Measurements from ENCODE around the gene PNLIPRP2. TPM values are rescaled to one million over a fixed set of nuclear protein-coding genes. Genes with fewer than 3 reads are reported as not detected.

PNLIPRP2 gene
- total RNA-seq, 1 donor from 2014 or later, result not detected

GRCh38 chr10:116608686-116609594 lies 11.8 kb upstream of the PNLIPRP2 start:
- DNase-seq (ENCODE audit: low spot score, unreplicated experiment), result no peak
- Mint-ChIP-seq H3K9me3 (ENCODE audit: low read depth) (no peaks in the 10 kb centered on the region), H3K4me1 (ENCODE audit: low read depth) (peaks cover 2% of the 10 kb centered on the region), H3K4me3 (ENCODE audit: low read depth) (peak overlapping the region; percentile 74), H3K27ac (no peak overlapping the region), H3K36me3 (ENCODE audit: insufficient read depth) (no peaks in the 10 kb centered on the region), H3K27me3 (peaks cover 28% of the 10 kb centered on the region)
- TF ChIP-seq CTCF (IDR thresholded peaks at IDR 0.05; ENCODE audit: unreplicated experiment), result no peak

- Mint-ChIP-seq H3K27ac (no peak overlapping the region), H3K36me3 (ENCODE audit: insufficient read depth) (no peaks in the 10 kb centered on the region), H3K4me3 (ENCODE audit: low read depth) (no peak overlapping the region), H3K27me3 (peaks cover 26% of the 10 kb centered on the region), H3K4me1 (ENCODE audit: low read depth) (peaks cover 2% of the 10 kb centered on the region), H3K9me3 (ENCODE audit: low read depth) (no peaks in the 10 kb centered on the region)
- DNase-seq (ENCODE audit: low spot score, unreplicated experiment), result no peak
- no peak for TF ChIP-seq CTCF (IDR thresholded peaks at IDR 0.05; ENCODE audit: unreplicated experiment)
Measured at GRCh38 chr10:116610443-116611152, 10.2 kb upstream of the PNLIPRP2 start.

- H3K27me3 Mint-ChIP-seq, result peaks cover 23% of the 10 kb centered on the region
- DNase-seq (ENCODE audit: low spot score, unreplicated experiment), result no peak
- no peak overlapping the region for H3K27ac Mint-ChIP-seq
Measured at GRCh38 chr10:116611153-116611545, 9.6 kb upstream of the PNLIPRP2 start.

GRCh38 chr10:116612107-116612769 lies 8.5 kb upstream of the PNLIPRP2 start:
- no peak for TF ChIP-seq CTCF (IDR thresholded peaks at IDR 0.05; ENCODE audit: unreplicated experiment)
- H3K9me3 Mint-ChIP-seq (ENCODE audit: low read depth), result no peaks in the 10 kb centered on the region
- peaks cover 20% of the 10 kb centered on the region for H3K27me3 Mint-ChIP-seq
- DNase-seq (ENCODE audit: low spot score, unreplicated experiment), result no peak
- H3K36me3 Mint-ChIP-seq (ENCODE audit: insufficient read depth), result no peaks in the 10 kb centered on the region
- no peak overlapping the region for H3K27ac Mint-ChIP-seq
- no peak overlapping the region for H3K4me3 Mint-ChIP-seq (ENCODE audit: low read depth)
- peaks cover 2% of the 10 kb centered on the region for H3K4me1 Mint-ChIP-seq (ENCODE audit: low read depth)

More at GRCh38 chr10:116611153-116611545, 9.6 kb upstream of the PNLIPRP2 start:
- H3K36me3 Mint-ChIP-seq (ENCODE audit: insufficient read depth), result no peaks in the 10 kb centered on the region
- no peaks in the 10 kb centered on the region for H3K9me3 Mint-ChIP-seq (ENCODE audit: low read depth)
- TF ChIP-seq CTCF (IDR thresholded peaks at IDR 0.05; ENCODE audit: unreplicated experiment), result no peak
- peaks cover 2% of the 10 kb centered on the region for H3K4me1 Mint-ChIP-seq (ENCODE audit: low read depth)
- H3K4me3 Mint-ChIP-seq (ENCODE audit: low read depth), result no peak overlapping the region

- H3K9me3 Mint-ChIP-seq (ENCODE audit: low read depth), result no peaks in the 10 kb centered on the region
- H3K4me3 Mint-ChIP-seq (ENCODE audit: low read depth), result no peak overlapping the region
- no peak for TF ChIP-seq CTCF (IDR thresholded peaks at IDR 0.05; ENCODE audit: unreplicated experiment)
- H3K4me1 Mint-ChIP-seq (ENCODE audit: low read depth), result peaks cover 2% of the 10 kb centered on the region
- peaks cover 16% of the 10 kb centered on the region for H3K27me3 Mint-ChIP-seq
- no peaks in the 10 kb centered on the region for H3K36me3 Mint-ChIP-seq (ENCODE audit: insufficient read depth)
- peak overlapping the region; percentile 35 for H3K27ac Mint-ChIP-seq
- DNase-seq (ENCODE audit: low spot score, unreplicated experiment), result no peak
Measured at GRCh38 chr10:116613471-116613870, 7.3 kb upstream of the PNLIPRP2 start.
